Liver (tissue), 9 donors: ENCODE measurements around the gene SCUBE3. TPM values are rescaled to one million over a fixed set of nuclear protein-coding genes. Genes with fewer than 3 reads are reported as not detected.

ENCODE experiments used
- DNase-seq: peaks from one replicate; pipeline ENCODE4 v3.0.0-alpha.2; 2017; ENCODE audit warnings: low spot score
- H3K27ac ChIP-seq, 2 donors: one replicate each; pipeline ENCODE4 v1.7.0; 2013; ENCODE audit warnings: inconsistent platforms in 2 of 2, low read length in 2 of 2, control low read depth in 1 of 2, low read depth in 1 of 2, mild to moderate bottlenecking in 1 of 2
- H3K27me3 ChIP-seq, 4 donors: one replicate each; pipeline versions ENCODE4 v1.6.1 to v1.7.0; 2013; ENCODE audit warnings: low read length in 3 of 4, inconsistent platforms in 1 of 4, mild to moderate bottlenecking in 1 of 4, moderate library complexity in 1 of 4; ENCODE audit not compliant: control insufficient read depth in 4 of 4, insufficient read depth in 4 of 4
- H3K36me3 ChIP-seq, 4 donors: one replicate each; pipeline versions ENCODE4 v1.6.1 to v1.7.0; 2013; ENCODE audit warnings: low read length in 3 of 4, mild to moderate bottlenecking in 3 of 4, low read depth in 1 of 4, moderate library complexity in 1 of 4; ENCODE audit not compliant: control insufficient read depth in 4 of 4, insufficient read depth in 3 of 4
- H3K4me1 ChIP-seq, 4 donors: one replicate each; pipeline versions ENCODE4 v1.6.1 to v1.7.0; 2013; ENCODE audit warnings: low read length in 3 of 4, mild to moderate bottlenecking in 3 of 4, moderate library complexity in 1 of 4; ENCODE audit not compliant: control insufficient read depth in 4 of 4, insufficient read depth in 4 of 4
- H3K4me3 ChIP-seq, 3 donors: one replicate each; pipeline versions ENCODE4 v1.6.1 to v1.7.0; 2013; ENCODE audit warnings: low read length in 3 of 3, control low read depth in 1 of 3, low read depth in 1 of 3, mild to moderate bottlenecking in 1 of 3
- H3K9ac ChIP-seq, 2 donors: one replicate each; pipeline ENCODE4 v1.7.0; 2013; ENCODE audit warnings: low read length in 2 of 2, mild to moderate bottlenecking in 2 of 2, moderate library complexity in 2 of 2, control low read depth in 1 of 2, low read depth in 1 of 2
- H3K9me3 ChIP-seq, 4 donors: one replicate each; pipeline versions ENCODE4 v1.6.1 to v1.7.0; 2013; ENCODE audit warnings: low read length in 3 of 4; ENCODE audit not compliant: control insufficient read depth in 4 of 4
- ATF3 ChIP-seq: IDR thresholded peaks from 2 replicates; pipeline ENCODE4 v1.6.1; 2016; ENCODE audit warnings: antibody characterized with exemption
- CTCF ChIP-seq: fragments of 150-350 bp; IDR thresholded peaks from 2 replicates; pipeline ENCODE4 v1.5.1; 2017; ENCODE audit warnings: improper control_type of control experiment, low read depth, low read length; ENCODE audit not compliant: missing input control
- EGR1 ChIP-seq, 2 donors: IDR thresholded peaks; 2 replicates each; pipeline ENCODE4 v1.6.1; 2016 to 2018; ENCODE audit warnings: antibody characterized with exemption in 2 of 2, low read depth in 2 of 2
- HNF4A ChIP-seq, 2 donors: conservative IDR thresholded peaks; 2 replicates each; pipeline ENCODE4 v1.6.1; 2016; ENCODE audit warnings: antibody characterized with exemption in 2 of 2, mild to moderate bottlenecking in 2 of 2
- HNF4G ChIP-seq: IDR thresholded peaks from 2 replicates; pipeline ENCODE4 v1.6.1; 2016; ENCODE audit warnings: antibody characterized with exemption
- JUND ChIP-seq, 2 donors: IDR thresholded peaks; 2 replicates each; pipeline ENCODE4 v1.6.1; 2016; ENCODE audit warnings: antibody characterized with exemption in 2 of 2
- MAX ChIP-seq: IDR thresholded peaks from 2 replicates; pipeline ENCODE4 v1.6.1; 2016; ENCODE audit warnings: antibody characterized with exemption
- RAD21 ChIP-seq, 2 donors: IDR thresholded peaks; 2 replicates each; pipeline ENCODE4 v1.6.1; 2016; ENCODE audit warnings: antibody characterized with exemption in 2 of 2, mild to moderate bottlenecking in 2 of 2
- SP1 ChIP-seq: IDR thresholded peaks from 2 replicates; pipeline ENCODE4 v1.6.1; 2018; ENCODE audit warnings: antibody characterized with exemption, mild to moderate bottlenecking
- YY1 ChIP-seq: IDR thresholded peaks from 2 replicates; pipeline ENCODE4 v1.6.1; 2016; ENCODE audit warnings: antibody characterized with exemption, mild to moderate bottlenecking
- ZBTB33 ChIP-seq: IDR thresholded peaks from 2 replicates; pipeline ENCODE4 v1.6.1; 2016; ENCODE audit warnings: antibody characterized with exemption
- WGBS: extraction: QIAGEN DNeasy Blood & Tissue Kit; methylation state at CpG from one replicate; pipeline ENCODE4 v1.1.7; 2013; 5-methylcytosine and 5-hydroxymethylcytosine counted together
- polyA plus RNA-seq, 2 donors: library from polyadenylated mRNA; stranded (reverse) in 1 of 2; unstranded in 1 of 2; fragments of 200-250 nt in 1 of 2; fragments of >200 nt in 1 of 2; fragmentation: Nextera tagmentation in 1 of 2; extraction: Ambion mirVana in 1 of 2; gene quantifications; one replicate each; pipeline versions ENCODE4 v1.2.1 to v1.2.3, GENCODE V29; 2013 to 2015
- total RNA-seq, 2 donors: library from RNA; depleted of rRNA; stranded (reverse); fragments of >200 nt; gene quantifications; one replicate each; pipeline ENCODE4 v1.2.3, GENCODE V29; 2014
- donor health status: healthy.
- donor health status: healthy.
- donor health status: healthy.
- donor health status: healthy.
- donor health status: healthy.

SCUBE3 gene
- total and polyA plus RNA-seq, 4 donors = 0.03 to 0.09 (median 0.07) TPM

- 97% methylated on average over 3 of the region's 3 CpGs for WGBS
- H3K4me3 ChIP-seq = no peak overlapping the region
- no peak for DNase-seq
- H3K9ac ChIP-seq = no peak overlapping the region
- TF ChIP-seq ATF3 = no peak
- no peak for TF ChIP-seq SP1
- TF ChIP-seq YY1 = no peak
- TF ChIP-seq JUND (IDR thresholded peaks at IDR 0.05) = no peak
- no peak for TF ChIP-seq RAD21 (IDR thresholded peaks at IDR 0.05)
- no peak for TF ChIP-seq ZBTB33
- TF ChIP-seq MAX = no peak
- no peak for TF ChIP-seq EGR1 (IDR thresholded peaks at IDR 0.05; ENCODE audit: low read depth in 2 of 2)
- TF ChIP-seq HNF4A (conservative IDR thresholded peaks at IDR 0.05) = no peak
- no peak for TF ChIP-seq CTCF
- no peak for TF ChIP-seq HNF4G
- H3K4me1 ChIP-seq = no peaks in the 10 kb centered on the region
- H3K27me3 ChIP-seq = no peaks in the 10 kb centered on the region
- no peak overlapping the region for H3K27ac ChIP-seq
- H3K9me3 ChIP-seq = no peaks in the 10 kb centered on the region
- no peaks in the 10 kb centered on the region for H3K36me3 ChIP-seq
Measured at GRCh38 chr6:35251949-35252348, 38.2 kb downstream of the SCUBE3 start.

- no peaks in the 10 kb centered on the region for H3K27me3 ChIP-seq
- WGBS = 79% methylated on average over 1 of the region's 1 CpG
- no peaks in the 10 kb centered on the region for H3K9me3 ChIP-seq
- no peak for DNase-seq
- no peak overlapping the region for H3K27ac ChIP-seq
- H3K4me1 ChIP-seq = peaks cover under 1 to 1% (median under 1%) of the 10 kb centered on the region in 4 donors
- no peak overlapping the region for H3K9ac ChIP-seq
- H3K4me3 ChIP-seq = no peak overlapping the region
- no peaks in the 10 kb centered on the region for H3K36me3 ChIP-seq
- TF ChIP-seq ZBTB33 (no peak), MAX (no peak), HNF4G (no peak), JUND (IDR thresholded peaks at IDR 0.05) (no peak), RAD21 (IDR thresholded peaks at IDR 0.05) (no peak)
Measured at GRCh38 chr6:35253249-35253648, 39.5 kb downstream of the SCUBE3 start.
